Mucosa of rectum (tissue), 2 donors: Measurements from ENCODE around the gene EPHA8.

ENCODE experiments used
- H3K27ac ChIP-seq, 2 donors: one replicate each; pipeline ENCODE4 v1.7.0; 2013; ENCODE audit warnings: inconsistent platforms in 2 of 2, low read depth in 2 of 2, low read length in 2 of 2
- H3K27me3 ChIP-seq, 2 donors: one replicate each; pipeline ENCODE4 v1.7.0; 2013; ENCODE audit warnings: low read length in 2 of 2; ENCODE audit not compliant: control insufficient read depth in 2 of 2, insufficient read depth in 2 of 2
- H3K36me3 ChIP-seq, 2 donors: one replicate each; pipeline ENCODE4 v1.7.0; 2013; ENCODE audit warnings: low read length in 2 of 2; ENCODE audit not compliant: control insufficient read depth in 2 of 2, insufficient read depth in 2 of 2
- H3K4me1 ChIP-seq, 2 donors: one replicate each; pipeline ENCODE4 v1.7.0; 2013; ENCODE audit warnings: low read length in 2 of 2, mild to moderate bottlenecking in 1 of 2; ENCODE audit not compliant: control insufficient read depth in 2 of 2, insufficient read depth in 2 of 2
- H3K4me3 ChIP-seq, 2 donors: one replicate each; pipeline ENCODE4 v1.7.0; 2013; ENCODE audit warnings: low read length in 2 of 2
- H3K9ac ChIP-seq, 2 donors: one replicate each; pipeline ENCODE4 v1.7.0; 2013; ENCODE audit warnings: low read length in 2 of 2, low read depth in 1 of 2, mild to moderate bottlenecking in 1 of 2
- H3K9me3 ChIP-seq, 2 donors: one replicate each; pipeline ENCODE4 v1.7.0; 2013; ENCODE audit warnings: low read length in 2 of 2; ENCODE audit not compliant: control insufficient read depth in 2 of 2
- donor health status: healthy.
- donor health status: Normal muscosa, but diverticular disease.

EPHA8 gene

DNA sequence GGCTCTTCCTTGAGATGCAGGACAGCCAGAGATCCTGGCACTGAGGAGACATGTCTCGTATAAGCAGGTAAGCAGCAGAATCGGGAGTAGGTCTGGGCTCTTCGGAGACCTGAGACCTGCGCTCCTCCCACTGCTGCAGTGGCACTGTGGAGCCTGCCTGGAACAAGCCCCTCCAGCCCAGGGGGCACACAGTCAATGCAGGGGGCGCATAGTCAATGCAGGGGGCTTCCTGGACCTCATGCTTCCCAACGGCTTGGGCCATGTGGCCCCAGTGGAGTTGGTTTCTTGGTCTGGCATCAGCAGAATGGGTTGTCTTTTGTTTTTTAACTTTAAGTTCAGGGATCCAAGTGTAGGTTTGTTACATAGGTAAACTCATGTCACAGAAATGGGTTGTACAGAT, 27.9 kb upstream of the EPHA8 start:
- Histone ChIP-seq H3K27me3 (no peaks in the 10 kb centered on the region), H3K36me3 (peaks cover 2 to 4% of the 10 kb centered on the region in 2 donors), H3K4me3 (no peak overlapping the region), H3K27ac (no peak overlapping the region), H3K4me1 (no peaks in the 10 kb centered on the region), H3K9ac (no peak overlapping the region), H3K9me3 (no peaks in the 10 kb centered on the region)

- H3K4me3 ChIP-seq = no peak overlapping the region
- H3K27ac ChIP-seq = no peak overlapping the region
- H3K9me3 ChIP-seq = no peaks in the 10 kb centered on the region
- no peak overlapping the region for H3K9ac ChIP-seq
- H3K36me3 ChIP-seq = peaks cover 2 to 4% of the 10 kb centered on the region in 2 donors
- H3K4me1 ChIP-seq = no peaks in the 10 kb centered on the region
- no peaks in the 10 kb centered on the region for H3K27me3 ChIP-seq
Observed at GRCh38 chr1:22536506-22536905, 26.8 kb upstream of the EPHA8 start.

- Histone ChIP-seq H3K9me3 (no peaks in the 10 kb centered on the region), H3K27me3 (no peaks in the 10 kb centered on the region), H3K4me3 (no peak overlapping the region), H3K4me1 (no peaks in the 10 kb centered on the region), H3K36me3 (peaks cover 2 to 4% of the 10 kb centered on the region in 2 donors), H3K9ac (no peak overlapping the region), H3K27ac (no peak overlapping the region)
Observed at GRCh38 chr1:22537441-22538139, 25.7 kb upstream of the EPHA8 start.

GRCh38 chr1:22539510-22540118, 23.7 kb upstream of the EPHA8 start:
- Histone ChIP-seq H3K27me3 (peaks cover 0 to 2% of the 10 kb centered on the region in 2 donors), H3K36me3 (peaks cover 0 to 2% of the 10 kb centered on the region in 2 donors), H3K27ac (no peak overlapping the region), H3K9me3 (no peaks in the 10 kb centered on the region), H3K4me1 (no peaks in the 10 kb centered on the region), H3K4me3 (no peak overlapping the region), H3K9ac (no peak overlapping the region)

- Histone ChIP-seq H3K9ac (no peak overlapping the region), H3K9me3 (no peaks in the 10 kb centered on the region), H3K27ac (no peak overlapping the region), H3K4me3 (no peak overlapping the region), H3K36me3 (peaks cover 0 to 2% of the 10 kb centered on the region in 2 donors), H3K27me3 (peaks cover 0 to 2% of the 10 kb centered on the region in 2 donors), H3K4me1 (no peaks in the 10 kb centered on the region)
Observed at GRCh38 chr1:22540337-22540736, 23.0 kb upstream of the EPHA8 start.

DNA sequence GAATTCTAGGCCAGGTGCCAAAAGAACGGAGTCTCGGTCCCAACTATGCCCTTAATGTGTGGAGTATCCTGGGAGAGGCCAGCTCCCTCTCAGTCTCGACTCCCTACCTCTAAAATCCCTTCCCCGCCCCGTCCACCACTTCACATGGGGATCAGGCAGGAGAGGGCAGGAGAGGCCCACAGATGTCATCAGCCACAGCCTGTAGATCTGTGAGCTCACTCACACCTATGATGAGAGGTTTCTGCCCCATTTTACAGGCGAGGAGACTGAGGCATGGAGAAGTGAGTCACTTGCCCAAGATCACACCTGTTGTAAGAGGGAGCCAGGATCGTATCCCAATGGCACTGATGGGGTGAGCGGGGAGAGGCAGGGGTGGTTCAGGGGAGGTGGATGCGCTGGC, 20.4 kb upstream of the EPHA8 start:
- Histone ChIP-seq H3K36me3 (no peaks in the 10 kb centered on the region), H3K9ac (no peak overlapping the region), H3K4me3 (no peak overlapping the region), H3K4me1 (no peaks in the 10 kb centered on the region), H3K27ac (no peak overlapping the region), H3K9me3 (no peaks in the 10 kb centered on the region), H3K27me3 (peaks cover 5 to 12% of the 10 kb centered on the region in 2 donors)

- Histone ChIP-seq H3K27me3 (peaks cover 8 to 12% of the 10 kb centered on the region in 2 donors), H3K4me3 (no peak overlapping the region), H3K4me1 (no peaks in the 10 kb centered on the region), H3K9ac (no peak overlapping the region), H3K36me3 (no peaks in the 10 kb centered on the region), H3K9me3 (no peaks in the 10 kb centered on the region), H3K27ac (no peak overlapping the region)
Observed at GRCh38 chr1:22543679-22544078, 19.6 kb upstream of the EPHA8 start.

GRCh38 chr1:22544606-22545005, 18.7 kb upstream of the EPHA8 start:
- no peak overlapping the region for H3K4me3 ChIP-seq
- no peaks in the 10 kb centered on the region for H3K9me3 ChIP-seq
- no peaks in the 10 kb centered on the region for H3K36me3 ChIP-seq
- H3K27ac ChIP-seq = no peak overlapping the region
- no peak overlapping the region for H3K9ac ChIP-seq
- peaks cover 8 to 12% of the 10 kb centered on the region in 2 donors for H3K27me3 ChIP-seq
- H3K4me1 ChIP-seq = no peaks in the 10 kb centered on the region

DNA sequence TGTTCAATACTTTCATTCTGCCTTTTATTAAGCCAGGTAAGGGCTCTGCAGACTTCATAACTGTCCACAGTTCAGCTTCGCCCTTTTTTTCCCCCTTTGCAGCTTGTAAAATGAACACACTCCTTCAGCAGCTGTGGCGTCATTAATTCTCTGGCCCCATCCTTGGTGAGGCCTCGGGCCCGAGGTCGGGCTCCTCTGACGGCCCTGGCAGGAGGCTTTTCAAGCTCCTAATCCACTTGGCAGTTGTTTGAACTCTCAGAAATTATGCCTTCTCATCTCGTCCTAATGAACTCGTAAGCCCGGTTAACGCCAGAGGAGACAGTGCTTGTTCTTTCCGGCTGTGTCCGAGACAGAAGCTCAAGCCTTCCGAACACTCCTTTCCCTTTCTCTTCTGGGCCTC, 18.1 kb upstream of the EPHA8 start:
- Histone ChIP-seq H3K4me3 (no peak overlapping the region), H3K4me1 (no peaks in the 10 kb centered on the region), H3K9ac (no peak overlapping the region), H3K27me3 (peaks cover 8 to 12% of the 10 kb centered on the region in 2 donors), H3K9me3 (no peaks in the 10 kb centered on the region), H3K27ac (no peak overlapping the region), H3K36me3 (no peaks in the 10 kb centered on the region)

GRCh38 chr1:22547186-22547817, 16.0 kb upstream of the EPHA8 start:
- H3K27ac ChIP-seq = no peak overlapping the region
- no peaks in the 10 kb centered on the region for H3K4me1 ChIP-seq
- H3K27me3 ChIP-seq = peaks cover 8 to 12% of the 10 kb centered on the region in 2 donors
- H3K9me3 ChIP-seq = no peaks in the 10 kb centered on the region
- H3K9ac ChIP-seq = no peak overlapping the region
- H3K36me3 ChIP-seq = no peaks in the 10 kb centered on the region
- no peak overlapping the region for H3K4me3 ChIP-seq
